Effector memory CD4-positive, alpha-beta T cell (primary cell): ENCODE results near the gene PARP15.
"Not testable (repeated sequence)": the region's sequence is repeated elsewhere in the genome, so short reads cannot be mapped to it uniquely, and the experiment has no call there.

Source experiments
- DNase-seq, 3 donors: peaks; one replicate each; pipeline ENCODE4 v3.0.0-alpha.2; 2020
- H3K27ac ChIP-seq: 2 replicates; pipeline ENCODE4 v1.7.0; 2013; ENCODE audit warnings: mild to moderate bottlenecking, low read length, moderate library complexity; ENCODE audit not compliant: insufficient read depth, poor library complexity, severe bottlenecking
- H3K27me3 ChIP-seq: replicated peaks from 2 replicates; pipeline ENCODE4 v1.7.0; 2013; ENCODE audit warnings: mild to moderate bottlenecking, low read length; ENCODE audit not compliant: insufficient read depth, control insufficient read depth, poor library complexity, severe bottlenecking
- H3K36me3 ChIP-seq: 2 replicates; pipeline ENCODE4 v1.7.0; 2013; ENCODE audit warnings: mild to moderate bottlenecking, low read length, moderate library complexity; ENCODE audit not compliant: control insufficient read depth, insufficient read depth
- H3K4me1 ChIP-seq: 2 replicates; pipeline ENCODE4 v1.7.0; 2013; ENCODE audit warnings: low read length, mild to moderate bottlenecking; ENCODE audit not compliant: control insufficient read depth, insufficient read depth, poor library complexity, severe bottlenecking
- H3K4me3 ChIP-seq: 2 replicates; pipeline ENCODE4 v1.7.0; 2013; ENCODE audit warnings: low read length, low read depth, mild to moderate bottlenecking; ENCODE audit not compliant: insufficient read depth, poor library complexity, severe bottlenecking
- H3K9me3 ChIP-seq: 2 replicates; pipeline ENCODE4 v1.7.0; 2013; ENCODE audit warnings: mild to moderate bottlenecking, low read length, moderate library complexity; ENCODE audit not compliant: control insufficient read depth

Gene PARP15

GRCh38 chr3:122627301-122627700, 49.9 kb downstream of the PARP15 start:
- peaks cover 22% of the 10 kb centered on the region for H3K36me3 ChIP-seq
- no peaks in the 10 kb centered on the region for H3K9me3 ChIP-seq
- no peaks in the 10 kb centered on the region for H3K27me3 ChIP-seq
- no peaks in the 10 kb centered on the region for H3K4me1 ChIP-seq
- no peak for DNase-seq
- no peak overlapping the region for H3K4me3 ChIP-seq
- no peak overlapping the region for H3K27ac ChIP-seq

- Histone ChIP-seq H3K4me1 (no peaks in the 10 kb centered on the region), H3K27ac (no peak overlapping the region), H3K9me3 (no peaks in the 10 kb centered on the region), H3K36me3 (peaks cover 16% of the 10 kb centered on the region), H3K27me3 (no peaks in the 10 kb centered on the region), H3K4me3 (no peak overlapping the region)
- no peak for DNase-seq
Observed at GRCh38 chr3:122628567-122628966, 51.1 kb downstream of the PARP15 start.

GRCh38 chr3:122629763-122630162, 52.3 kb downstream of the PARP15 start:
- Histone ChIP-seq H3K36me3 (peaks cover 18% of the 10 kb centered on the region), H3K27ac (no peak overlapping the region), H3K4me3 (no peak overlapping the region), H3K9me3 (no peaks in the 10 kb centered on the region), H3K27me3 (no peaks in the 10 kb centered on the region), H3K4me1 (no peaks in the 10 kb centered on the region)
- DNase-seq: no peak

- Histone ChIP-seq H3K27me3 (no peaks in the 10 kb centered on the region), H3K4me1 (no peaks in the 10 kb centered on the region), H3K27ac (no peak overlapping the region), H3K9me3 (no peaks in the 10 kb centered on the region), H3K36me3 (peaks cover 33% of the 10 kb centered on the region), H3K4me3 (no peak overlapping the region)
- DNase-seq: no peak
Observed at GRCh38 chr3:122635789-122636188, 58.3 kb downstream of the PARP15 start.

GRCh38 chr3:122636697-122637096, 59.2 kb downstream of the PARP15 start:
- Histone ChIP-seq H3K36me3 (peaks cover 33% of the 10 kb centered on the region), H3K27ac (no peak overlapping the region), H3K9me3 (no peaks in the 10 kb centered on the region), H3K4me3 (no peak overlapping the region), H3K4me1 (no peaks in the 10 kb centered on the region), H3K27me3 (no peaks in the 10 kb centered on the region)
- no peak for DNase-seq

- no peaks in the 10 kb centered on the region for H3K9me3 ChIP-seq
- H3K36me3 ChIP-seq: peaks cover 17% of the 10 kb centered on the region
- H3K27me3 ChIP-seq: no peaks in the 10 kb centered on the region
- no peak overlapping the region for H3K27ac ChIP-seq
- no peak overlapping the region for H3K4me3 ChIP-seq
- DNase-seq: no peak
- H3K4me1 ChIP-seq: no peaks in the 10 kb centered on the region
Observed at GRCh38 chr3:122640437-122640999, 63.1 kb downstream of the PARP15 start.

- H3K27ac ChIP-seq: no peak overlapping the region
- no peaks in the 10 kb centered on the region for H3K36me3 ChIP-seq
- DNase-seq: no peak
- no peaks in the 10 kb centered on the region for H3K27me3 ChIP-seq
- no peaks in the 10 kb centered on the region for H3K4me1 ChIP-seq
- H3K9me3 ChIP-seq: no peaks in the 10 kb centered on the region
- H3K4me3 ChIP-seq: no peak overlapping the region
Observed at GRCh38 chr3:122642935-122643334, 65.5 kb downstream of the PARP15 start.

GRCh38 chr3:122646146-122646988, 68.9 kb downstream of the PARP15 start:
- H3K9me3 ChIP-seq: no peaks in the 10 kb centered on the region
- H3K4me3 ChIP-seq: no peak overlapping the region
- H3K27ac ChIP-seq: peak overlapping the region; percentile 55
- H3K36me3 ChIP-seq: no peaks in the 10 kb centered on the region
- no peaks in the 10 kb centered on the region for H3K27me3 ChIP-seq
- no peaks in the 10 kb centered on the region for H3K4me1 ChIP-seq
- no peak for DNase-seq

- not testable (repeated sequence) for H3K4me1 ChIP-seq, H3K27me3 ChIP-seq, H3K36me3 ChIP-seq, H3K4me3 ChIP-seq, H3K9me3 ChIP-seq, DNase-seq, H3K27ac ChIP-seq
Observed at GRCh38 chr3:122651233-122651907, 73.9 kb downstream of the PARP15 start.

GRCh38 chr3:122651962-122652361, 74.5 kb downstream of the PARP15 start:
- H3K9me3 ChIP-seq, H3K4me3 ChIP-seq, DNase-seq, H3K4me1 ChIP-seq, H3K27ac ChIP-seq, H3K36me3 ChIP-seq, H3K27me3 ChIP-seq: not testable (repeated sequence)
